HG03342 (cell line): ENCODE data around the gene GSC.
"Not testable (repeated sequence)": the region's sequence is repeated elsewhere in the genome, so short reads cannot be mapped to it uniquely, and the experiment has no call there.

ENCODE experiments used
- ATAC-seq: cut with Tn5 transposase; IDR thresholded peaks from one replicate; pipeline ENCODE4 v1.9.1; 2021; ENCODE audit warnings: mild to moderate bottlenecking, moderate library complexity; ENCODE audit not compliant: unreplicated experiment

Gene GSC

DNA sequence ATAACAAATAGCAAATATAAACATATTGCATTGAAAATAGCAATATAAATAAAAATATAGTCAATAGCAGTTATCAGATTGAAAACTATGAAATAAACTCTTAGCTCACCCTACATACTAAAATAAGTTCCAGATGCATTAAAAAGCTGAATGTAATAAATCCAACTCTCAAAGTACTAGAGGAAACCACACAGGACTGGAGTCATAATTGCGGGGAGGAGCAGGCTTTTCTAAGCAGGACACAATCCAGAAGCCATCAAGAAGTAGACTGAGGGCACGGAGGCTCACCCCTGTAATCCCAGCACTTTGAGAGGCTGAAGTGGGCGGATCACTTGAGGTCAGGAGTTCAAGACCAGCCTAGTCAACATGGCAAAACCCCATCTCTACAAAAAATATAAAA, 22.2 kb downstream of the GSC start:
- ATAC-seq, result no peak

DNA sequence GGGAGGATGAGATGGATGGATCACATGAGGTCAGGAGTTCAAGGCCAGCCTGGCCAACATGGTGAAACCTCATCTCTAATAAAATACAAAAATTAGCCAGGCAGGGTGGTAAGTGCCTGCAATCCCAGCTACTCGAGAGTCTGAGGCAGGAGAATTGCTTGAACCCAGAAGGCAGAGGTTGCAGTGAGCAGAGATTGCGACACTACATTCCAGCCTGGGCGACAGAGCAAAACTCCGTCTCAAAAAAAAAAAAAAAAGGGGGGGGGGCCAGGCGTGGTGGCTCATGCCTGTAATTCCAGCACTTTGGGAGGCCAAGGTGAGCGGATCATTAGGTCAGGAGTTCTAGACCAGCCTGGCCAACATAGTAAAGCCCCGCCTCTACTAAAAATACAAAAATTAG, 22.8 kb downstream of the GSC start:
- not testable (repeated sequence) for ATAC-seq

DNA sequence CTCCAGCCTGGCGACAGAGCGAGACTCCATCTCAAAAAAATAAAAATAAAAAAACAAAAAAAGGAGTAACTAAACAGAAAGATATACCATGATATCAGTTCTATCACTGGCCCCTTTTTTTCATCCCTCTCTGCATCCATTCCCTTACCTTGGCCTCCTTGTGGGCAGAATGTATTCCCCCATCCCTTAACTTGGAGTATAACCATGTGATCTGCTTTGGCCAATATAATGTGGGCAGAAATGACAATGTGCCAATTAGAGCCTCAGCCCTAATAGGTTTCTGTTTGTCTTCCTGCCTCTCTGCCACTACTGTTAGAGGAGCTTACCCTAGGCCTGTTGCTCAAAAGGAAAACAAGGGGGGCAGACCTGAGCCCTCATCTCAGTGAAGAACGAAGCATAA, 23.8 kb downstream of the GSC start:
- no peak for ATAC-seq

DNA sequence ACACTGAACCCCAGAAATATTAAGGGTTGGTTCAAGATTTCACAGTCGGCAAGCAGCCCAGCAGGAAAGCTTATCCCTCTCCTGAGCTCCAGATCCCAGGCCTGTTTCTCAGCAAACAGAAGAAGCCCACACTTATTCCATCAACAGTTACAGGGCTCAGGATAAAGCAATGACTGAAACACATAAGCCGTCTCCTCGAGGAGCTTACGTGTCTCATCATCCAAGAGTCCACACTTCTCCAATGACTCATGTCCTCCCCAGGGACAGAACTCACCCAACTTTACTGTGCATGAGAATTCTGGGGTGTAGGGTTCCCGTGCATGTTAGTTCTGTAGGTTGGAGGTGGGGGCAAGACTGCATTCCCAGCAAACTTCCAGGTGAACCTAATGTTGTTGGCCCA, 31.2 kb downstream of the GSC start:
- ATAC-seq, result no peak

DNA sequence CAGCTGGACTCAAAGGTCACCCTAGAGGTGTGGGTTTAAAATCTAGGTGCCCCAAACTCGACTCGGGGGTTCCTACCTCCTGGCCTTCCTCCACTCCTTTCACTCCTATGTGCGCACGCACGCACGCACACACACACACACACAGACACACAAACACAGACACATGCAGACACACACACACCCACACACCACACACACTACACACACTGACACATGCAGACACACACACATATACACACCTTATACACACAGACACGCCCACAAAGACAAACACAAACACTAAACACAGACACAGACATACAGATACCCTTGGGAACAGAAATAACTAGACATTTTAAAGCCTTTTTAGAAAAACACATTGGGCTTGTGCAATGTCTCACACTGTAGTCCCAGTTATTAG, 31.8 kb downstream of the GSC start:
- no peak for ATAC-seq

DNA sequence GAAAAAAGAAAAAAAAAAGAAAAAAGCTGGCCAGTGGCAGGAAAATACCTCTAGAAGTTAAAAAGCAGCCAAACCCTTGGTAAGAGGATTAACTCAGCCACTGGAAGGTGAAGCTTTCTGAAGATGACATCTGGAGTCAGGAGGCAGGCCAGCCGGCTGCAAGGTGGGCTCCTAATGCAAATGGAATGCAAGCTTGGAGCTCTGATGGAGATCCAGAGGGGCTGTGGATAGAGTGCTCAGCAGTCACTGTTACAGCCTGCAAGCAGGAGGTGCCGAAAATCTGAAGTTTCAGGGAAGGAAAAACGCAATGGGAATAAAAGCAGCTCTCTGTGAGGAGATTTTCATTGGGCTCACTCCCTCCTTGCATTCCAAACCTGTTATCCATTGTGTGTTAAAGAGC, 41.0 kb downstream of the GSC start:
- no peak for ATAC-seq

DNA sequence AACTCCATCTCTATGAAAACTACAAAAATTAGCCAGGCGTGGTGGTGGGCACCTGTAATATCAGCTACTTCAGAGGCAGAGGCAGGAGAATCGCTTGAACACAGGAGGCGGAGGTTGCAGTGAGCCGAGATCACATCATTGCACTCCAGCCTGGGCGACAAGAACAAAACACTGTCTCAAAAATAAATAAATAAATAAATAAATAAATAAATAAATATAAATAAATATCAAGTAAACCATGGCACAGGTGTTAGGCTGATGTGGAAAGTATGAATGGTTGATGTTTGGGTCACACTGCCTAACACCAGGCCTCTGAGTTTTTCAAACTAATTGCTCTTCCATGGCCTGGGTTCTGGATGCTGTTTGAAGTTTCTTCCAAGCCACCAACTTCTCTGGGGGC, 41.5 kb downstream of the GSC start:
- not testable (repeated sequence) for ATAC-seq

DNA sequence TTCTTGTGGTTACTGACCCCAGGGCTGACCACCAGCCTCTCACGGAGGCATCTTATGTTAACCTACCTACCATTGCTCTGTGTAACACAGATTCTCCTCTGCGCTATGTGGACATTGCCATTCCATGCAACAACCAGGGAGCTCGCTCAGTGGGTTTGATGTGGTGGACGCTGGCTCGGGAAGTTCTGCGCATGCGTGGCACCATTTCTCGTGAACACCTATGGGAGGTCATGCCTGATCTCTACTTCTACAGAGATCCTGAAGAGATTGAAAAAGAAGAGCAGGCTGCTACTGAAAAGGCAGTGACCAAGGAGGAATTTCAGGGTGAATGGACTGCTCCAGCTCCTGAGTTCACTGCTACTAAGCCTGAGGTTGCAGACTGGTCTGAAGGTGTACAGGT, 43.3 kb downstream of the GSC start:
- not testable (repeated sequence) for ATAC-seq

DNA sequence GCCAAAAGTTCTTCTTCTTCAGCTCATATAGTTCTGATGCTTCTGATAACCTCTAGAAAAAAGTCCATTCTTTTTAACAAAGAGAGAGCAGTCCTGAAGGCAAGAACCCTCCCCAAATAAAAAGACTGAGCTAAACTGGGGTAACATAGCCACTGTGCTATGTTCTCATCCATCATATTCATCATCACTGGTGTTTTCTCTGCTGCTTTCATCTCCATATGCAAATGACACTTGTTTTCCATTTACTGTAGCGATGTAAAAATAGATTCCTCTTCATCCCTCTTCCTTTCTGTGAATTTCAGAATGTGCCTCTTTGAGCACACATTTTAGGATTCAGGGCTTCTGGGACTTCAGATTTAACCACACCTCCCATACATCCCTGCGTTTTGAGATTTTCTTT, 44.9 kb downstream of the GSC start:
- no peak for ATAC-seq

DNA sequence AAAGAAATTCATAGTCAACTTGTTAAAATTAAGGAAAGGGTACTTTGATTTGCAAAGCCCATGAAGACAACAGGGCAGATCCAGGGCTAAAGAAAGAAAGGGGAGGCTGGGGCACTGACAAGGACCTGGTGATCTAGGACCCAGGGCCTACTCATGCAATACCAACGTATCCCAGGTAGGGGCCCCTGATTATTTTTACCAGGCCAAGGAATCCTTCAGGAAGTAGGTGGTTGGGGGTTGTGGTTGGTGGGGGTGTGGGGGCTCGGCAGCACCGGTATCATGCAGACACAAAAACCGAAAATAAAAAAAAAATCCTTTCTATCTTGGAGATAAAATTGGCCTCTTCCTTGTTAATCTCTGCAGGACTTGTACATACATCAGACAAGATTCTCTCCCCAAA, 47.5 kb downstream of the GSC start:
- no peak for ATAC-seq
